ENCODE data around the gene CD2AP.

- TF ChIP-seq CTCF (IDR thresholded peaks at IDR 0.05) (no peak), POLR2A (IDR thresholded peaks at IDR 0.05) (no peak)
Measured at GRCh38 chr6:47630587-47630986, 153.0 kb downstream of the CD2AP start.
